NCI-H187 (cell line): ENCODE data around the gene ZNF195.
A peak's percentile ranks its signal among the peaks of the same experiment; 100 is the strongest.
"Not testable (repeated sequence)": the region's sequence is repeated elsewhere in the genome, so short reads cannot be mapped to it uniquely, and the experiment has no call there.

Experiments used
- DNase-seq, 2 experiments: peaks; one replicate each; lab custom pipeline; 2025; lab: John Stamatoyannopoulos, UW

Gene ZNF195

GRCh38 chr11:3378426-3379423 lies at the start of gene ZNF195:
ZNF195 (minus strand) TSS chr11:3379146; CDS start chr11:3379040, 106 bp downstream.
- peak; percentile 98 to 99 for DNase-seq

DNA sequence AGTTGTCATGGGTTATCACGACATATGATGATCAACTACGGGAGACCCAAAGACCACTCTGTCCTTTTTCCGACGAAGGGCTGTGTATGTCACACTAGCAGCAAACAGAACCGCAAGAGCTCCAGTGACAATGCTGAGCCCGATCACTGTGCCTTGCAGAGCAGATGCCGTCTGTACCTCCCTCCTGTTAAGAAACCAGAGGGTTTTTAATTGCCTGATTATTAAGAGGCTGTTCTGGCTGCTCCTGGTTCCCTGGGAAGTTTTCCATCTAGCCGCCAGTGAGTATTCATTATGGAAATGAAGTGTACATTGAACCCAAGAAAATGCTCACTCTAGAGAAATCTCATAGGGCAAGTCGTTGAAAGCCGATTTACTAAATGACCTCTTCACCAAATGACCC lies 49.1 kb upstream of the ZNF195 start:
- not testable (repeated sequence) for DNase-seq

- DNase-seq = not testable (repeated sequence)
These were observed 47.6 kb upstream of the ZNF195 start for GRCh38 chr11:3426541-3426940.

GRCh38 chr11:3423928-3424327 lies 45.0 kb upstream of the ZNF195 start:
- DNase-seq = peak in 1 of 2 experiments; percentile 2

DNA sequence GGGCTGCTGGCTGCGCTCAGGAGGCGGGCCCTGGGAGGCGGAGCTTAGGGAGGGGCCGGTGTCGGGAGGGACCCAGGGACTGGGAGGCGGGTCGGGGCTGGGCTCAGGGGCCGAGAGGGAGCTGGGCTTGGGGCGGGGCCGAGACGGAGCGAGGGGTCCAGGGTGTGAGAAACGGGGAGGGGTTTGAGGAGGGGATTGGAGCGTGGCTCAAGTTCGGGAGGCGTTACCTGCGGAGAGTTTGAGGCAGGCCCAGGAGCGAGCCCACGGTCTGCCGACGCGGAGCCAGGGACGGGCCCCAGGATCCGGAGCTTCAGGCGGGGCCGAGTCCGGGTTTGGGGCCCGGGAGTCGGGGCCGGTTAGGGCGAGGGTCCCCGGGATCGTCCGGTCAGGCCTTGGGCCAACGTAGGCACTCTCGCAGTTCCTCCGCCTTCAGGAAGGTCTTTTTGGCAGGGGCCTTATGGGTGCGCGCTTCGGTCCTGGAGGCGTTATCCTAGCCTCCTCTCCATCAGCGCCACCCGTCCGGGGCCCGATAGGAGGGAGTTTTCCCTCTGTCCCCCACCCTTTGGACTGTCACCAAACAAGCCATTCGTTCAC lies 44.3 kb upstream of the ZNF195 start:
- not testable (repeated sequence) for DNase-seq

DNA sequence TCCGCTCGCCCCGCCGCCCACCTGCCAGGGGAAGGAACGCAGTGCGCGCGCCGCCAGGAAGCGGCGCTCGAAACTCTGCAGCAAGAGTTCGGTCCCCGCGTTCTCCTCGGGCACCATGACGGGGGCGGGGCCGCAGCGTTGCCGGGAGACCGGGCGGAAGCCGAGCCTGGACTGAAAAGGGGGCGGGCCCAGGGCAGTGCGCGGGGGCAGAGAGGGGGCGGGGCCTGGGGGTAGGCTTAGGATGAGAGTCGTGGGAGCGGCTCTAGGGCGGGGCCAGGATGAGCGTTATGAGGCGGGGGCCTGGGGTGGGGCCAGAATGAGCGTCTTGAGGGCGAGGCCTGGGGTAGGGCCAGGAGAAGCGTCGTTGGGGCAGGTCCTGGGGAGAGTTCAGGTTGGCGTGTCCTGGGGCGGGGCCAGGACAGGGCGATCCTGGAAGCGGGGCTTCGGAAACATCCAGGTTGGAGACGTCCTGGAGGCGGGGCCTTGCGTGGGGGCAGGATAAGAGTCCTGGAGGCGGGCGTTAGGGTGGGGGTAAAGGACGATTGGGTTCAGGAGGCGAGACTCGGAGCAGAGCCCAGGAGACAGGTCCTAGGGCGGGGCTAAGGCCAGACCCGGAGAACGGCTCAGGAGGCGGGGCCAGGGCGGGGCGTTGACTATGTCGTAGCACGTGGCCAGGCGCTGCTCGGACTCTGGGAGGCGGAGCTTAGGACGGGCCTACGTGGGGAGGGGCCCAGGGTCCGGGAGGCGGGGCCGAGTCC lies 43.6 kb upstream of the ZNF195 start:
- DNase-seq = peak; percentile 97 to 100

GRCh38 chr11:3421608-3422379 lies 42.8 kb upstream of the ZNF195 start:
- DNase-seq = not testable (repeated sequence)

GRCh38 chr11:3420281-3421042 lies 41.5 kb upstream of the ZNF195 start:
- DNase-seq = not testable (repeated sequence)

GRCh38 chr11:3419496-3419895 lies 40.5 kb upstream of the ZNF195 start:
- not testable (repeated sequence) for DNase-seq

DNA sequence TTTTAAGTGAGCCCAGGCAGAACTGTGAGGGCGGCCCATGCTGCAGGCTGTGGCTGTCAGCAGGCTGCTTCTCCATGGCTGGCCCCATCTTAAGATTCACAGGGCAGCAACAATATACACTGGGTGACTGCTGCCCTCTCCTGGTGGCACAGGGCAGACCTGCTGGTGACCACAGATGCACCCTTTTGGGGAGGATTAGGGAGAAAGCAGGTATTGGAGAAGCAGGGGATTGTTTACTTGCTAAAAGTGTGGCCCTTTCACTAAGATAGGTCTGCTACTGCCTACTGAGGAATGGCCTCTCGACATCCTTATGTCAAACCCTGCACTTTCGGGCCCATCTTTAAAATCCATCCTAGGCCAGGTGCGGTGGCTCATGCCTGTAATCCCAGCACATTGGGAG lies 38.1 kb upstream of the ZNF195 start:
- DNase-seq = peak; percentile 39 to 40

DNA sequence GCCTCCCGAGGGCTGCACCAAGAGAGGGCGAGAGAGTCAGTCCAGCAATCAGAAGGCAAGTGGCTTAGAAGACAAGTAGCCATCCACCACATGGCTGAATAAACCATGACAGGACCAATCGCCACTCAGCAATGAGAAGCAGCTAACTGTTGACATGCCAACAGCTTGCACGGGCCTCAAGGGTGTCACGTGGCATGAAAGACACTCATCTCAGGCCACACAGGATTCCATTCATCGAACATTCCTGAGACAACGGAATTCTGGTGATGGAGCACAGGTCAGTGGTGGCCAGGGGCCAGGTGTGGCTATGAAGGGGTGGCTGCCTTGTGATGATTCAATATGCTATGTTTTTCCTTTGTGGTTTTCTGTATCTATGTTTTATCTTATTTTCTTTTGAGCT lies 36.4 kb upstream of the ZNF195 start:
- not testable (repeated sequence) for DNase-seq

DNA sequence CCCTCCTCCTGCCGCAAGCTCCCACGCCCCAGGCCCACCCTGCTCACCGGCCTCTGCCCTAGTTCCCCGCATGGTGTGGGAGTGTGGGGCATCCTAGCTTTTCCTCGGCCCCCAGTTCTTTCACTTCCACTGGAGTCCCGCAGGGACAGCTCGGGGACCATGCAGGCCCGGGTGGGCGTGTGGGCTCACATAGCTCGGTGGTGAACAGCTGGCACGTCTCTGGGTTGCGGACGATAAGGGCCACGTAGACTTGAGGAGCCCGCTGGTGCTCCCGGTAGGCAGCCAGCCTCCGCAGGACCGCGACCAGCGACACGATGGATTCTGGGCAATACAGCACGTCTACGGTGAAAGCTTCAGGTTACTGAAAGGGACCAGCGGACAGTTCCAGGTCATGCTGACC lies 34.7 kb upstream of the ZNF195 start:
- DNase-seq = not testable (repeated sequence)

GRCh38 chr11:3412837-3413236 lies 33.9 kb upstream of the ZNF195 start:
- DNase-seq = no peak

DNA sequence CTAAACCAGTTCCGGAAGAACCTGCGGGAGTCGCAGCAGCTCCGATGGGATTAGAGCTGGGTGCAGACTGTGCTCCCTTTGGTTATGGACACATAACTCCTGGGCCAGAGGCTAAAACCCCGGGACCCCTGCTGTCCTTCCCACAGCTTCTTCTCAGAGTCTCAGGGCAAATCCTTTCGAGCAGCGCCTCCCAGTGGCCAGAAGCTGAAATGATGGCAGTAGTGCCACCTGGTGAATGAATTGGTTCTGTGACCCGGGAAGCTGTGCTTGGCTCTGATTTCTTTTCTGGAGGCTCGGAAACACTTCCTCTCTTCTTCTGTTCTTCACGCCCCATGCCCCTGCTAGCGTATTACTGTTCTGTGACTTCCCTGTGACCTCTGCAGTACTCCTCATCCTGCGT lies 29.8 kb upstream of the ZNF195 start:
- peak; percentile 74 to 82 for DNase-seq

DNA sequence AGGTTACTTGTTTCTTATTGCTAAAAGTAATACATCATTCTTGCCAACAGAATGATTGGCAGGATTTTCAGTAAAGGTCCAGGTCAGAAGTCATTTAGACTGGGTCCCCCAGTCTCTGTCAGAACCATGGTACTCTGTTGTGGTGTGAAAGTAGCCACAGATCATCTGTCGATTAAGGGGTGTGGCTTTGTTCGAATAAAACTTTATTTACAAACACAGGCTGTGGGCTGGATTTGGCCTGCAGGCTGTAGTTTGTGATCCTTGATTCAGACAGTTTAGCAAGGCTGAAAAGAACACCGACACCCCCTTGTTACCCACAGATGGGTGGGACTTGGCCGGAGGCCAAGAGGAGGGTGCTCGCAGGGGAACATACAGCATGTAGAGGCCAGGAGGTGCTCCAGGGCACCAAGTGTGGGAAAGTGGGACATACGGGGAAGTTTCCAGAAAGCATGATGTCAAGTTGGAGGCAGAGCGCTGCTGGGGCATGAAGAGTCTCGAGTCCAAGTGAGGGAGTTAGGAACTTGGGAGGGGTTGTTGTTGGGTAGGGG lies 29.2 kb upstream of the ZNF195 start:
- not testable (repeated sequence) for DNase-seq

- not testable (repeated sequence) for DNase-seq
These were observed 28.0 kb upstream of the ZNF195 start for GRCh38 chr11:3406937-3407336.

GRCh38 chr11:3406223-3406875 lies 27.4 kb upstream of the ZNF195 start:
- DNase-seq = not testable (repeated sequence)

- not testable (repeated sequence) for DNase-seq
These were observed 25.4 kb upstream of the ZNF195 start for GRCh38 chr11:3404076-3404925.

DNA sequence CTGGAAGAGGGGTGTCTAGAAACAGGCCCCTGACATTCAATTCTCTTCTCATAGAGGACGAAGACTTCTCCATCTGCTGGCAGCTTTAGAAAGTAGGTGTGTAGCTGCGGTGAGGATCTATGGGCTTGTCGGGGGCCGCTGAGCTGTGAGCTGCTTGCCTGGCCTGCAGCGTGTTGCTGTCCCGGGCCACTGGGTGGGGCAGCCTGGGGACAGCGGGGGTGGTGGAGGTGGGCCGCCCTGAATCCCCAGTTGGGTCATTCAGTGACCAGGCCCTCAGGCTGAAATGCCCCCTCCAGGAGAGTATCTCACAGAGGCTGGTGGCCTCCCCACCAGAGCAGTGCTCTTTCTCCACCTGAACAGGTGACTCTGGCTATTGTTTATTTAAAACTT lies 23.9 kb upstream of the ZNF195 start:
- DNase-seq = not testable (repeated sequence)
